ENCODE results near the gene VTI1A.

The VTI1A gene

DNA sequence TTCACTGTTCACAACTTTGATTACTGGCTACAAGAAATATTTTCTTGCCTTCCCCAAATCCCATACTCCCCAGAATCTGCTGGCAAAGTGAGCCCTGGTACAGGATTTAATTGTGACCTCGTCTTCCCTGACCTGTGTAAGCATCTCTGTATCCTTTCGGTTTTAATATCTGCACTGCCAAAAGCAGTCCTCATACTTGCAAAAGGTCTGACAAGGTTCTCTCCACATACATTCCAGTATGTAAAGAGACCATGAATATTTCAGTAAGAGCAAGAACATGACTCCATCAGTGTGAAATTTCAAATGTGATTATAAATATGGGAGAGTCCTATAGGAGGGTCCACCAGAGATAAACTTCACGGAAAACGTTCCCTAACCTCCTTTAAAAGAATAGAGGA lies 369.0 kb downstream of the VTI1A start:
- no peak for DNase-seq

DNA sequence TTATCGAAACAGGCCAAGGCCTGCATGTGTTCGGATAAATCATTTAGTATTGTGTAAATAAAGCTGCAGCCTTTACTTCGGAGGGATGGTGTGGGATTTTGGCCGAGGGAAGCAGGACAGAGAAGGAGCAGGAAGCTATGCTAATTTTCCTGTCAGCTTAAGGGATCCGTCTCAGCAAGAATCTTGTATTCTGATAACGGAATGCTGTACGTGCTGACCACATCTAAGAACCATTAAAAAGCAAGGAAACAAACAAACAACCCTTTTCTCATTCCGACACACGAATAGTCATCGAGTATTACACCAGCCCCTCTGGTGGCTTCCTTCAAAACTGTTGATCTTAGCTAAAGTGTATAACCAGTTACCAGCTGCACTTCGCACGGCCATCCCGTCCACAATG lies 369.9 kb downstream of the VTI1A start:
- no peak for DNase-seq

DNA sequence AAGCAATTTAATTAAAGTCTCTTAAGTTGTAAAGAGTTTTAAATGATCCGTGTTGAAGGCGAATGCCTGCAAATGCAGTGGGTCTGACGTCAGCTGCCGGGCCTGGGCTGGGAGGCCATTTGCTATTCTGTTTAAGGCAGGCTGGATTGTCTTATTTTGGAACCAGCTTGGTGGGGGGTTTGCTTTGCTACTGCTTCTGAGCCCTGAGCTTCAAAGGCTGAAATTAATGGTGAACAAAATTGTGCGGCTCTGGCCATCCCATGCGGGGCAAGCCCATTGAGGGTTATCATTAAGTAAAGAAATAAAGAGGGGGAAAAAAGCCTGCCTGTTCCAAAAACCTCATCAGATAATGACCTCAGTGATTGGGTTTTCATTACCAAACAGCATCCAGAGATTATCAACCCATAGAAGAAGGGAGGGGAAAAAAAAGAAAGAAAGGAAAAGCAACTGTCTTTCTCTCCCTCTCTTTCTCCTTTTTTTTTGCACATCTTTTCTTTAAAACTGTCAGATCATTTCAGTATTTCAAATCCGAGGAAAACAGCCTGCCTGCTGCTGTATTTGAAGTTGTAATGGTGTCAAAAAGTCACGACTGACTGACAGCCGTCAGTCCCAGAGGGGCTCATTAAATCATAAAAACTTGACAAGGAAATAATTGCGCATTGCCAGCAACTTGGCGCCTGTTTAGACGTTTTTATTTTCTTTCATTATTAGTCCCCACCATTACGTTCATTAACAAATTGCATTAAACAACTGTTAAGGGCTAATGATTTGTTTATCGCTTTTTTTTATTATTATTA lies 371.2 kb downstream of the VTI1A start:
- DNase-seq, result no peak

DNA sequence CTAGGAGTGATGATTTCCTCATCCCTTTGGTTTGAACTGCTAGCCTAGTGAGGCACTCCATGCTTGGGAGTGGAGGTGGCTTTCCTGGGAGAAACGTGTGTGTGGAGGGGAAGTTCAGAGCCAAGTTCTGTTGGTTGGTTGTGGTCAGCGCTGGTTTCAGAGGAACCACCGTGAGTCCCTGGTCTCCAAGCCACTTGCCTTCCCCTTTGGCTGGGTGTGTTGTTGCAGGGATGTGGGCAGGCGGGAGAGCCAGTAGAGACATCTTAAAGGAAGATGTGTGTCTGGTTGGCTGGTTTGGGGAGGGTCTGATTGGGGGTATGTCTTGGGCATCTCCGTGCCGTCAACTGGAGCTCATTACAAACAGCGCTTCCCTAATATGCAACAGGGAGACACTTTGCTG lies 372.2 kb downstream of the VTI1A start:
- DNase-seq, result no peak

DNA sequence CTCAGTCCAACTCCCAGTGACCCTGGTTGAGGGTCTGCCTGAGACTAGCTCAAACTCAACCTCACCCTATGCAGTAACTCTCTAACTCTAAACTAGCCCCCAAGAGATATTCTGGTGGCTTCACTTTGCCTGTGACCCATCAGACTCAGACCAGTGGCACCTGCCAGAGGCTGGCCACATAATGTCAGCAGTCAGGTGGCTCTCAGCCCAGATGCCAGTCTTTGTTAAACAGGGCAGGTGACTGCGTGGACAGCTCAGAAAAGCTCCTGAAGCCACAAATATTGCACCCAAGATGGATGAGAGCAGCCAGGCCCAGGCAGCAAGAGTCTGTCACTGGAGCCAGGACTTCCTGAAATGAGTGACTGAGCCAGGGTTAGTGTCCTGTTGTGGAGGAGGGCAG lies 373.3 kb downstream of the VTI1A start:
- DNase-seq, result no peak

DNA sequence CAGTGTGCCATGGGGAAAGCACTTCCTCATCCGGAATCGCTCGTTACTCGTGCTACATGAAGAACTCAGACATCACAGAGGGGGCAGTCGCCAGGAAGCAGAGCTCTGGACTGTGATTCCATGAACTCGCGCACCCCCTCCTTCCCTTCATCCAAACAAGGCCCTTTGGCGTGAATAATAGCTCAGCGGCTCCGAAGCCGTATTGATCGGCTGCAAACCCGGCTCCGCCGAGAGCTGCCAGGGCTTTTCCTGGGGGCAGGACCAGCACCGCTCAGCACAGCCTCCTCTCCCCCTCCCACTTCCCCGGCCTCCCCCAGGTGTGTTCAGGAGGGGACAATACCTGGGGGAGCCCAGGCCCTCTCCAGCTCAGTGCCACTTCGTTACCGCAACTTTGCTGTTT lies 374.0 kb downstream of the VTI1A start:
- DNase-seq, result no peak

DNA sequence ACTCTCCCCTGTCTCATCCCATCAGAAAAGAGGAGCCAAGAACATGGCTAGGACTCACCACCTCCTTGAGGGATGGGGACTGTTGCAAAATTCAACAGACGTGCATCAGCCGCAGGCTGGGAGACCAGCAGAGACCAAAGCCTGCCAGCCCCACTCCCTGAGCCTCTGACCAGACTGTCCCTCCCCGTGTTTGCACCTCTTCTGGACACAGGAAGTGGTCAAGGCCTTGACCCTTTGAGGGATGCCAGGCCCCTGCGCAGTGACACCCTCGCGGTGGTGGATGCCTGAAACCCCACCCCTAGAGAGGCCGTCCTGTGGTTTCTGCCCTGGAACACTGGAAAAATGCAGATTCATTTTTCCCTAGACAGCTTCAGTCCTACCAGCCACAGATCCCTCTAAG lies 374.6 kb downstream of the VTI1A start:
- DNase-seq, result no peak

DNA sequence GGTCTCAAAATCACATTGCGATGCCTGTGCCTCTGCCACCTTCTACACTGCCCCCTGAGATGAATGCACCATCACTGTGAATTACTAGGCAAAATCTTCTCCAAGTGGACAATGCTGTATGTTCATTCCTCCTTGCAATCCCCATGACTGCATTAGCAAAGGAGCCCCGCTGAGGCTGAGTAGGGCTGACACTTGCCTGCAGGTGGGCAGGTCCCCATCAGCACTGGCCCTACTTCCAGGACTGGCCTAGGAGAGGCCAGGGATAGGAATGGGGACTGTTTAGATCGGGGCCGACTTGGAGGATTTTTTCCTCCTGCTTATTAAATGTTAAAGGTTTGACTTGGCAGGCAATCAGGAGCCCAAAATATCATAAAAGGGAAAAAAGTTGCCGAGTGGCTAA lies 376.0 kb downstream of the VTI1A start:
- DNase-seq, result no peak

DNA sequence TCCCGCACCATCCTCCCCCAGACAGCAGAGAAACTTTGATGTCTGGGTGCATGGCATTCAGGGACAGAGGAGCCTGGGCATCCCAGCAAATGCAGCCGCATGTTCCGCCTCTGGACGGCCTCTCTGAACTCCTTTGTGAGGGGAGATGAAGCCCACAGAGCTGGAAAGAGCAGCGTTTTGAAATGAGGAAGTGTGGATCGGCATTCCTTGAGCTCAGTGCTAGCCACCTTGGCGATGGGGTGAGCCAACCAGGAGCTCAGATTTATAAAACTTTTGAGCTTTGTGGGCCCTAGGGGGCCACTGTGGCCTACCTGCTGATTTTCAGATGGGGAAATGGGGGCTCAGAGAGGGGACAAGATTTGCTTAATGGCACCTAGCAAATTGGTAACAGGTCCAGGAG lies 376.6 kb downstream of the VTI1A start:
- no peak for DNase-seq

DNA sequence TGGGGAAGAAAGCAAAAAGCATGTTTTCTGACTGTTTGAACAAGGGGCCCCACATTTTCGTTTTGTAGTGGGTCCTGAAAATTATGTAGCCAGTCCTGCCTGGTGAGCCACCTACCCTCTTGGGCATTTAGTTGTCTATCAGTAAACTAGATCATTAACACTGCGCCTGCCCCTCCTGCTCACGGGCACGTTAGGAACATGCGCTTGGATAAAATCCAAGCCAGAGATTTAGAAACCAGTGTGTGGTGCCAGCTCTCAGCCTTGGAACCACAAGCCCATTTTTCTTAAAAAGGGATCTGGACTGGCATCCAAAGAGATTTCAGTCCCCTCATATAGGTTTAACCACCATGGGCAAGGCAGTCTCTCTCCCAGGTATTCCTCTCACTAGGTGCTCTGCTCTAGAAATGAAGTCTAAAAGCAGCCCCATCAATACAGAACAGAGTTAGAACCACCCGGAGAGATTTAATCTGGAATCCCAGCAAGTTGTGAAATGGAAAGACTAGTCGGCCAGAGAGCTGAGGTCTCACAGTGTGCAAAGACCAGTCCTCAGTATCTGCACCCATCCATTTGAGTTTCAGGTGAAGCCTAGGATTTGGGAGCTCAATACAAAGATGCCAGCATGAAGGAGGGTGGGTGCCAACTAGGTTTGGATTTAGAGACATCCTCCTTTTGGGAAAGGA lies 379.1 kb downstream of the VTI1A start:
- no peak for DNase-seq

DNA sequence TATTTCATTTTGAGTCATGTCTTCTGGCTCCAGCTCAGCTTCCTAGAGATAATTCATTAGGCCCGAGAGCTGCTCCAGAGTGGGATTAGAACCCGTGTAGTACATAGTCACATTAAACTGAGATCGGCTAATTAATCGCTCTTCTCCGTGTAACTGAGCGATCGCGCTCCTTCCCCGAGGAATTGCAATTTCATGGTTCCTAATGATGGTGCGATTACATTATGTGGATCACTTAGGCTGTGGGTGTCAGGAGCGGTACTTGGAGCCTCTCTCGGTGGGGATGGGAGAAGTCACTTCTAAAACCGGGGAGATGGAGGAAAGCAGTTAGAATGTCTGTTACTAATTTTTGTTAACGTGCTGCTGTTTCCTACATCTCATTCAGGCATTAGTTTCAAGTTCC lies 380.1 kb downstream of the VTI1A start:
- DNase-seq, result no peak

DNA sequence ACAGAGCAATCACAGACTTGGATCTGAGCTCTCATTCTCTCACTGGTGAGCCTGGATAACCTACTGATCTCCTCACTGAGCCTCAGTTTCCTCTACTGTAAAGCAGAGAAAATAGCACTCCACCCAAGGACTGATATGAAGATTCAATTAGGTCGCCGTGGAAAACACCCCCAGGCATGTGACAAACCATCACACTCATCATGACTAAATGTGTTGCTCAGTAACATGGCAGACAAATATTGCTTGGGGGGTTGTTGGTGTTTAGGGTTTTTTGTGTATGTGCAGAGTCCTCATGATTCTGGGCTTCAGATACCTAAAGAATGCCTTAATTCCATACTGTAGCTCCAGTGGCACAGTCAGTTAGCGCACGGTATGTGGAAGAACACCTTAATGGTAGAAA lies 380.9 kb downstream of the VTI1A start:
- no peak for DNase-seq

DNA sequence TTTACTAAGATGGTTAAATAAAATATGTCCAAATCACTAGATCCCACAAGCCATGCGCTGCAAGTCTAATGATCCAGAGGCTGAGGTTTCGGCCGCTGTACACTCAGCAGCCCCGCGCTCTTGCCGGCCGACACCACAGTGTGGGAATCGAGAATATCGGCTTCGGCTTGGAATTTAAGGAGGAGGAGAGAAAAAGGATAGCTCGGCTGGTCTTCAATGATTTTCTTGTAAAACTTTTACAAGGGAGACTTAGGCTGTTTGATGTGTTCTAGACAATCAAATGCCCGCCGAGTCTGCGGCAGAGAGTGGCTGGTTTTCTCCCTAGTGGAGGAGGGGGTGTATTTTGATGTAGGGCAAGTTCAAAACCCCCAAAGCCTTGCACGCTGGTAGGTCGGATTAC lies 384.8 kb downstream of the VTI1A start:
- DNase-seq, result no peak

DNA sequence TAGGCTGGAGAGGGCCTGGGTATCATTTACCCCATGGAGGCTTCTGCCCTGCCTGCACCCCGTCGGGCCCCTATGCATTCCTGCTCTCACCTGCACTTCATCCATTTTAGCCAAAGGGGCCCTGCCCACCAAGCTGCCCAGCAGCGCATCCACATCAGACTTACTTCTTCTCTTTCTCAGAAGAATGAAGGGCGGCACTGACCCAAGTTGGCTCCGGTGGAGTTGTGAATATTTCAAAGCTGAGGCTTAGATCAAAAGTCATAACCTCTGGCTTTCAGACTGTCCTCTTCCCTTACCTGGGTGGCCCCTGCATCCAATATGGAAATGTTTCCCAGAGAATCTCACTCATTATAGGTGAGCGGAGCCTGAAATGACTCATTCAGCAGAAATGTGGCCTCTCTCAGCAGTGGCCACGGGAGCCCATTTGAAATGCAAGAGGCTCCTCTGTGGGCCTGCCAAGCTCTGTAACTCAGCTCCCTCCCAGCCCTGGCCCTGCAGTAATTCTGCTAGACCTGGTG lies 385.4 kb downstream of the VTI1A start:
- no peak for DNase-seq

DNA sequence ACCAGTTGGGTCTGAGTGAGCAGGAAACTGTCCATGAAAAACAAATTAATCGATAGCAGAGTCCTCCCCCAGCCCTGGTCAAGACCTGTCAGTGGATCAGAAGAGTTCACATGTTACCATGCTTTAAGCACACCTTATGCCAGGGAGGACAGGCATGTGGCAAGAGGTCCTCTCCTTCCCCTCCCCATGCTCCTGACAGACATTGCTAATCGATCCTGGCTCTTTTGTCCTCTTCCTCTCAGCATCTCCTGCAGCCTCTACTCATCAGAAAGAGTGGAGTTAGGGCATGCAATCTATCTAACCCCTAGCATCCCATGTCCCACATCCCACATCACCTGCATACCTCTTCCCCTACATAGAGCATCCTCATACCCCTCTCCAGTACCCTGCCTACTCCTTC lies 385.9 kb downstream of the VTI1A start:
- DNase-seq, result no peak

DNA sequence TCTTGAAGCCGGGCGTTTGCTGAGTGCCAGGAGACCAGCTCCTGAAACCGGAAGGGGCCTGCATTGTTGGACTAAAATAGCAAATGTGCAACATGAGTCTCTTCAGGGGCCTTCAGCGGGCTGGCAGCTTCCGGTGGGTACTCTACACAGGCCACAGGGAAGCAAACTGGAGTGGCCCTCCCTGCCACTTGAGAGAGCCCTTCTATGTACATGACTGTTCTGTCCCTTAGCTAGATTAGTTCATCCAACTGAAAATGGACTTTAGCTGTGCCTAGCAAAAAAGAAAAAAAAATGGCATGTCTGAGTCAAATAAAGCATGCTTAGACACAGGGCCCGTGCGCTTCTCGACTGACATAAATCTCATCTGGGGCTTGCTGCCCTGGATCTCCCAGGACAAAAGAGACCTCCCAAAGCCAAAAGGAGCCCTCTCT lies 387.8 kb downstream of the VTI1A start:
- no peak for DNase-seq

DNA sequence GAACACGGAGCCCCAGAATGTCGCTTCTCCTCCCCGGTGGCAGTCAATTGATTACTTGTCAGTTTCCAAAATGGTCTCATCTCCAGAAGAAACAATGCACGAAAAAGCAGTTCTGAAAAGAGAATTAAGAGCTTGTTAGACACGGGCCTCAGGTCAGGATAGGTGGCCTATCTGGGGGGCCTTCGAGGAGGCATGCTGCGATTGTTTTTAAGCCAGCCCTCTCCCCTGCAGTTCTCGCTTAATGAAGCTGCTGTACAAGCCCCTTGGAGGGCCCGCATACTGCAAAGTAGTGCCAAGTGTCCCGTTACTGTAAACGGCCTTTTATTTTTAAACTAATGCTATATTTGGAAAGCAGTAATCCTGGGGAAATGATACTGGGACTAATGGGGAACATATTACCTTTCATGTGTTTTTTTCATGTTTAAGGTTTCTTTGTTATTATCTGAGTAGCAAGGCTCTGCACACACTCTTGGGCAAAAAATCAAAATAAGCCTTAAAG lies 388.3 kb downstream of the VTI1A start:
- DNase-seq, result no peak

DNA sequence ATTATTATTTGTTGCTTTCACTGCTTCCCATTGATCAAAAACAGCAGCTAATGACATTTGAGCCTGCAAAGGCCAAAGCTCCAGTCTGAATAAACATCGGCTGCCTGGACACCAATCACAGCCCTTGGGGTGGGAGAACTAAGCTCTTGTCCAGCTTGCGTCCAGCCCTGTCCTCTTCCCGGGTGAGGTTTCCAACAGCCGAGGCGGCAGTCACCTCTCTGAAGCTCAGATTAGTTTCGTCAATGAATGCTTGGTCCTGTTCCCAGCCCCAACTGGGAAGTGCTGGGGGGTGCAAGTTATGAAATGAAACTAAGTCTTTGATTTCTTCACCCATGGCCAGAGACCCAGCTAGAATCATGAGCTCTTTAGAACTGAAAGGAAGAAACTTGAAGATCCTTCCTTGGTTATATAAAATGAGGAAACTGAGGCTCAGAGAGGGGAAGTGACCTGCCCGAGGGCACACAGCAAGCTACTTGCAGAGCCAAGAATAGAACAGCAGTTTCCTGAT lies 389.0 kb downstream of the VTI1A start:
- DNase-seq, result no peak

DNA sequence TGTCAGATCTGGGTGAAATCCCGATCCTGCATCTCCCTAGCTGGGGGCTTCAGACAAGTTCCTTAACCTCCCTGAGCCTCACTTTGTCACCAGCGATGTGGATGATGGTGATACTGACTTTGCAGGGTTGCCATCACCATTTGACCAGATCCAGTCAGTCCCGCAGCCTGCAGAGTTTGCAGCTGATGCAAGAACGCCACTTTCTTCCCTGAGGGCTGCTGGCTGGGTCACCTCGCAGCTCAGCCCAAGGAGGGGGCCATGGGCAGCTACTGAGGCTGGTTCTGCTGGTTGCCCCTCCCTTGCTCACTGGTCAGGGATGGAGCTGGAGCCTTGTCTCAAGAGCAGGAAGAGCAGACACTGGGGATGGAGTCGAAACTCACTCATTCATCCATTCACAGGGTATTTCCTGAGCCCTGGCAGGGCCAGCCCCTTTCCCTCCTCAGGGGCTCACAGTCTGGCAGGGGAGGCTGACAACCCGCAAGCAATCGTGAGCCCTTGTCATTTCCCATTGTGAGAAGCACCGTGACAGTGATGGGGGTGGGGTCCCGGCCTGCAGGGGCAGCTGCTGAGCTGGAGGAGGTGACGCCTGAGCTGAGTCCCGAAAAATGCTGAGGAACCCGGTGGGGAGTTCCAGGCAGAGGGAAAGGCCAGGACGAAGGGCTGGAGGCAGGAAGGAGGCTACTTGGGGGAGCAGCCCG lies 391.9 kb downstream of the VTI1A start:
- no peak for DNase-seq

DNA sequence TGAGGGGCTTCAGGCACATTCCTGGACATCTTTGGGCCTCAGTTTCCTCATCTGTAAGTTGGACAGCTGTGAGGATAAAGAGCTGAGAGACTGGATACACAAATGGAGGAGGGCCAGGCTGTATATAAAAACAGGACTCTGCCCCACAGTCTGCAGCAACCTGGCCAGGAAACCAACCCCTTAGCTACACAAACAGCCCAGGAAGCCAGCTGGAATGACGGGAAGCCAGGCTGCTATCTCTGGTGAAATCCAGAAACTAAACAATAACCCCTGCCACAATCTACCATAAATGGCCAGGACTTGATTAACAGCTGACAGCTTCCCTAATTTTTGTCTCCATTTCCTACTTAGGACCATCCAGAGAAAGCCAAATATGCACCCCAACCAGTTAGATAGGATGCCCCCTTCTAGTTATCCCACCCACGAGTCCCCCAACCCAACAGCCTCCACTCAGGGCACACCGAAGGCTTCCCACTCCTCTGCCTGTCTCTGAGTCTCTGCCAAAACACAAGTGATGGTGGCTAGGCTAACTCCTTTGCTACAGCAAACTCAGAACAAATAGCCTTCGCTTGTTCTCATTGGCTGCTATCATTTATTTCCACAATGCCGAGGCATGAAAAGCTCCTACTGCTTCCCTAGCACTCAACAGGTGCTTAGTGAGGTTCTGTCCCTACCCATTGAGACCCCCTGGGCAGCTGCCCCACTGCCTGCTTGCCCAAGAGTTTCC lies 393.1 kb downstream of the VTI1A start:
- no peak for DNase-seq

DNA sequence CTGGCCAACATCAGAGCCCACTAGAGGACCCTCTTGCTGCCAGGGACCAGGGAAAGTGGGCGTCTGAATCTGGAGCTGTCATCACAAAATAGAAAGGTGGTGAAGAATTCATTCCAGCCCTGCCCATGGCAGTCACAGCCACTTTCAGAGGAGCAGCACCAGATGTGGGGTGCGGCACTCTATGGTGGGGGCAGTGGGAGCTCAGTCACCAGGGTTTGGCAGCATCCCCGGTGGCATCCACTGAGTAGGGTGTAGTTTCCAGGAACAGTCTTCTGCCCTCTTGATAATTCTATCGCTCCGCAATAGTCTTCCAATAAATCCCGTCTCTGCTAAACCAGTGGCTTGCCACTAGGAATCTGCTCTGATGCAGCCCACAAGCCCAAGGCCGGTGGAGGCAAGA lies 394.5 kb downstream of the VTI1A start:
- no peak for DNase-seq

DNA sequence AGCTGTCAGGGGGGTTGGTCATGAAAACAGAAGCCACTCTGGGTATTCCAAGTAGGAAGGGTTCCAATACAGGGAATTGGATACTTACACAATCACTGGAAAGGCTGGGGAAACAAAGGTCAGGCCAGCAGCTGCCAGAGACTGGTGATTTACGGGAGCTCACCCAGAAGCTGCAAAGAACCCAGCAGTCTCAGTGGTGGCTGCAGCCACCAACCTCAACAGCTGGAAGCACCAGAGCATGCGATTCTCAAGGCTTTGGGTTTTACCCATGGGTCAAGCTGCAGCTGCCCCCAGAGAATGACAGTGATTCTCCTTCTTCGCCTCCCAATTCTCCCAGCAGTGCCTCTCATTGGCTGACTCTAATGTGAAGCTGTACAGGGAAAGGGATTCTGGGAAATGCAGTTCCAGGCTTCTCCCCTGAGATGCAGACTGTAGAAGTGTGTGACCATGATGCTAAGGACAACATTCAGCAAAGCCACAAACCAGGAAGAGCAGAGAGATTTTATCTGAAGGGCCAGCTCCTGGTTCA lies 395.9 kb downstream of the VTI1A start:
- DNase-seq, result no peak

DNA sequence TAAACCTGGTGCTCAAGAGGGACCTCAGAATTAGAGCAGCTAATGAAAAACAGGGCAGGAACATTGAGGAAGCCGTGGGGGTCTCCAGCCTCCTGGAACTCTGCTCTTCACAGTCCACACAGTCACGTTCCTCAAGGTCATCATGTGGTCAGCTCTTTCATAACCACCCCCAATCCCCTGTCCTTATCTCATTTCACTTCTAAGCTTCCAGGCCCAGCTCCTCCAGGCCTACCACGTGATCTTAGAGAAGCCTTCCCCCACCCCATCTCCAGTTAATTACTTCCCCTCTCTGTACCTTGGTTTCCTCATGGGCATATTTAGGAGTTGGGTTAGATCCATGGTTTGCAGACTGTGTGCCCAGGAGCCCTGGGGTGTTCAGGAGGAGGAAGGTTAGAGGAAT lies 396.6 kb downstream of the VTI1A start:
- no peak for DNase-seq
